Cardiac muscle cell (in vitro differentiated cells and primary cell): Measurements from ENCODE around the gene KCNQ1. TPM values are rescaled to one million over a fixed set of nuclear protein-coding genes. Genes with fewer than 3 reads are reported as not detected.

Experiments
- DNase-seq, 2 donors: peaks; one replicate each; pipeline versions ENCODE4 v3.0.0 to v3.0.0-alpha.2; 2010 to 2017; ENCODE audit warnings: low read depth in 1 of 2, low spot score in 1 of 2
- H3K27ac ChIP-seq: fragments of 200-600 bp; sonication (generic); 2 replicates; pipeline ENCODE4 v1.5.1; 2016
- H3K27me3 ChIP-seq: fragments of 200-600 bp; sonication (generic); 2 replicates; pipeline ENCODE4 v1.6.0; 2016; ENCODE audit warnings: control low read depth
- H3K36me3 ChIP-seq: fragments of 200-600 bp; sonication (generic); 2 replicates; pipeline ENCODE4 v1.5.1; 2016; ENCODE audit warnings: control low read depth
- H3K4me1 ChIP-seq: fragments of 200-600 bp; sonication (generic); 2 replicates; pipeline ENCODE4 v1.8.1; 2017; ENCODE audit warnings: low read depth, mild to moderate bottlenecking, mixed run types
- H3K4me3 ChIP-seq: fragments of 200-600 bp; sonication (generic); 2 replicates; pipeline ENCODE4 v1.5.1; 2016; ENCODE audit warnings: mild to moderate bottlenecking
- H3K9me3 ChIP-seq: fragments of 200-600 bp; sonication (generic); 2 replicates; pipeline ENCODE4 v1.5.1; 2017; ENCODE audit warnings: low read depth, mild to moderate bottlenecking, control low read depth
- CTCF ChIP-seq: IDR thresholded peaks from 2 replicates; pipeline ENCODE4 v1.5.1; 2012; ENCODE audit warnings: low read depth, mild to moderate bottlenecking, low read length
- polyA plus RNA-seq: library from polyadenylated mRNA; unstranded; fragments of >200 nt; fragmentation: Nextera tagmentation; extraction: Ambion mirVana; gene quantifications from 2 replicates; pipeline ENCODE4 v1.2.1, GENCODE V29; 2016
- total RNA-seq: library from RNA; depleted of rRNA; stranded (reverse); fragments of >200 nt; gene quantifications from 2 replicates; pipeline ENCODE4 v1.2.3, GENCODE V29; 2016

Gene KCNQ1
- total and polyA plus RNA-seq, 2 experiments from 2014 or later, result 13.9 to 18.6 TPM

GRCh38 chr11:2825261-2825888, 380.6 kb downstream of the KCNQ1 start:
- Histone ChIP-seq H3K27me3 (no peaks in the 10 kb centered on the region), H3K9me3 (no peaks in the 10 kb centered on the region), H3K27ac (no peak overlapping the region), H3K36me3 (no peaks in the 10 kb centered on the region), H3K4me3 (no peak overlapping the region), H3K4me1 (no peaks in the 10 kb centered on the region)
- TF ChIP-seq CTCF, result no peak
- DNase-seq, result peak in 1 of 2 donors; percentile 75

- no peak for TF ChIP-seq CTCF
- H3K4me3 ChIP-seq, result no peak overlapping the region
- DNase-seq, result peak in 1 of 2 donors; percentile 98
- no peaks in the 10 kb centered on the region for H3K4me1 ChIP-seq
- H3K27me3 ChIP-seq, result no peaks in the 10 kb centered on the region
- H3K9me3 ChIP-seq, result no peaks in the 10 kb centered on the region
- no peaks in the 10 kb centered on the region for H3K36me3 ChIP-seq
- H3K27ac ChIP-seq, result no peak overlapping the region
These were observed 381.3 kb downstream of the KCNQ1 start for GRCh38 chr11:2825889-2826678.

- Histone ChIP-seq H3K27me3 (no peaks in the 10 kb centered on the region), H3K4me1 (no peaks in the 10 kb centered on the region), H3K36me3 (no peaks in the 10 kb centered on the region), H3K4me3 (no peak overlapping the region), H3K9me3 (no peaks in the 10 kb centered on the region), H3K27ac (no peak overlapping the region)
- TF ChIP-seq CTCF, result no peak
- DNase-seq, result no peak
These were observed 381.9 kb downstream of the KCNQ1 start for GRCh38 chr11:2826679-2827056.

GRCh38 chr11:2827256-2827655, 382.4 kb downstream of the KCNQ1 start:
- H3K36me3 ChIP-seq, result no peaks in the 10 kb centered on the region
- no peak overlapping the region for H3K4me3 ChIP-seq
- H3K9me3 ChIP-seq, result no peaks in the 10 kb centered on the region
- H3K27me3 ChIP-seq, result no peaks in the 10 kb centered on the region
- H3K27ac ChIP-seq, result no peak overlapping the region
- no peaks in the 10 kb centered on the region for H3K4me1 ChIP-seq
- TF ChIP-seq CTCF, result no peak
- peak in 1 of 2 donors; percentile 6 for DNase-seq

GRCh38 chr11:2827792-2828191, 383.0 kb downstream of the KCNQ1 start:
- Histone ChIP-seq H3K27ac (no peak overlapping the region), H3K4me3 (no peak overlapping the region), H3K9me3 (no peaks in the 10 kb centered on the region), H3K27me3 (no peaks in the 10 kb centered on the region), H3K4me1 (no peaks in the 10 kb centered on the region), H3K36me3 (no peaks in the 10 kb centered on the region)
- no peak for DNase-seq
- TF ChIP-seq CTCF, result no peak
